Measurements from ENCODE around the gene PRPF8.

PRPF8 gene

DNA sequence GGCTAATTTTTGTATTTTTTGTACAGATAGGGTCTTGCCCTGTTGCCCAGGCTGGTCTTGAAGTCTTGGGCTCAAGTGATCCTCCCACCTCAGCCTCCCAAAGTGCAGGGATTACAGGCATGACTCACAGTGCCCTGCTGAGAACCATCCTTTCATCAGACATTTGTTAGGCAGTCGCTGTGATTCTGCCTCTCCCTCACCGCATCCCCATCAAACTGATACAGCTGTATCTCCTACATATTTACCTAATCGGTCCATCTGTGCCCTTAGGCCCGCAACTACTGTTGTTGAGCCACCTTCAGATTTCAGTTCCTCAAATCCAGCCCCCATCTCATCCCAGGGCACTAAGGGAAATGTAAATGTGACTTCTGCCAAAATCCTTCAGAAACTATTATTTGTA lies 54.0 kb downstream of the PRPF8 start:
- TF ChIP-seq, protein P1, sequence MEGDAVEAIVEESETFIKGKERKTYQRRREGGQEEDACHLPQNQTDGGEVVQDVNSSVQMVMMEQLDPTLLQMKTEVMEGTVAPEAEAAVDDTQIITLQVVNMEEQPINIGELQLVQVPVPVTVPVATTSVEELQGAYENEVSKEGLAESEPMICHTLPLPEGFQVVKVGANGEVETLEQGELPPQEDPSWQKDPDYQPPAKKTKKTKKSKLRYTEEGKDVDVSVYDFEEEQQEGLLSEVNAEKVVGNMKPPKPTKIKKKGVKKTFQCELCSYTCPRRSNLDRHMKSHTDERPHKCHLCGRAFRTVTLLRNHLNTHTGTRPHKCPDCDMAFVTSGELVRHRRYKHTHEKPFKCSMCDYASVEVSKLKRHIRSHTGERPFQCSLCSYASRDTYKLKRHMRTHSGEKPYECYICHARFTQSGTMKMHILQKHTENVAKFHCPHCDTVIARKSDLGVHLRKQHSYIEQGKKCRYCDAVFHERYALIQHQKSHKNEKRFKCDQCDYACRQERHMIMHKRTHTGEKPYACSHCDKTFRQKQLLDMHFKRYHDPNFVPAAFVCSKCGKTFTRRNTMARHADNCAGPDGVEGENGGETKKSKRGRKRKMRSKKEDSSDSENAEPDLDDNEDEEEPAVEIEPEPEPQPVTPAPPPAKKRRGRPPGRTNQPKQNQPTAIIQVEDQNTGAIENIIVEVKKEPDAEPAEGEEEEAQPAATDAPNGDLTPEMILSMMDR (IDR thresholded peaks at IDR 0.05), result no peak
- H3K27ac ChIP-seq, result no peak overlapping the region

DNA sequence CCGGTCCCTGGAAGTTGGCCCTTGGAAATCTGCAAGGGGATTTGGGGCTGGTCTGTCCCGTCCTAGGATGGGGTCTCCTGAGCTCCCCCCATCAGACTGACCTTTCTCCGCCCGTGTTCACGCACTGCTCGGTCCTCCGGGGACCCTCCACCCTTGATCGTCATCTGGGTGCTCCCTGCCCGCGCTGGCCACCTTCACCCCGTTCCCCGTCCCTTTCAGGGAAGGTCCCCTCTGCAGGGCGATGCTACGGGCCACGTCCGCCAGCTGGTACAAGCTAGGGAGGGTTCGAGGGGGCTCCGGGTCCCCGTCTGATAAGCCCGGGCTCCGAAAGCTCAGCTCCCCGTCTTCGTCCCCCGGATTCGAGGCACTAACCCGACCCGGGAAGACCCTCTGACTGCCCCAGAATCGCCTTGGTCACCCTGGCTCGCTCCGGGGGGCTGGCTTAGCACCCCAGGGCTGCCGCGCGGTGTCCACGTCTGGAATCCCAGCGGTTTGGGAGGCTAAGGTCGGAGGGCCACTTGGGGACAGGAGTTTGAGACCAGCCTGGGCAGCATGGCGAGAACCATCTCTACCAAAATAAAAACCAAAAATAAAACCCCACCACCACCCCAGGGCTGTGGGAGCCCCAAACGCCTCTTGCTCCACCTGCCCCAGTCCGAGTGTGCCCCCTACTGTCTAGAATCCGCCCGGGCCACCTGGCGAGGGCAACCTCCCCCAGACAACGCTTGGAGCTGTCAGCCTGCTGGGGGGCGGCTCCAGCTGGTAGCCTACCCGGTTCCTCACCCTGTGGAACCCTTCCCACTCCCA lies 55.0 kb downstream of the PRPF8 start:
- peak overlapping the region; percentile 82 for H3K4me3 ChIP-seq
- peak overlapping the region; percentile 94 to 95 for H3K27ac ChIP-seq
- DNase-seq (ENCODE audit: low spot score), result peak; percentile 80
- TF ChIP-seq, protein P1 (IDR thresholded peaks at IDR 0.05), result no peak

More for the DNA sequence above, 54.0 kb downstream of the PRPF8 start:
- no peak for DNase-seq (ENCODE audit: low spot score)
- no peak overlapping the region for H3K4me3 ChIP-seq

DNA sequence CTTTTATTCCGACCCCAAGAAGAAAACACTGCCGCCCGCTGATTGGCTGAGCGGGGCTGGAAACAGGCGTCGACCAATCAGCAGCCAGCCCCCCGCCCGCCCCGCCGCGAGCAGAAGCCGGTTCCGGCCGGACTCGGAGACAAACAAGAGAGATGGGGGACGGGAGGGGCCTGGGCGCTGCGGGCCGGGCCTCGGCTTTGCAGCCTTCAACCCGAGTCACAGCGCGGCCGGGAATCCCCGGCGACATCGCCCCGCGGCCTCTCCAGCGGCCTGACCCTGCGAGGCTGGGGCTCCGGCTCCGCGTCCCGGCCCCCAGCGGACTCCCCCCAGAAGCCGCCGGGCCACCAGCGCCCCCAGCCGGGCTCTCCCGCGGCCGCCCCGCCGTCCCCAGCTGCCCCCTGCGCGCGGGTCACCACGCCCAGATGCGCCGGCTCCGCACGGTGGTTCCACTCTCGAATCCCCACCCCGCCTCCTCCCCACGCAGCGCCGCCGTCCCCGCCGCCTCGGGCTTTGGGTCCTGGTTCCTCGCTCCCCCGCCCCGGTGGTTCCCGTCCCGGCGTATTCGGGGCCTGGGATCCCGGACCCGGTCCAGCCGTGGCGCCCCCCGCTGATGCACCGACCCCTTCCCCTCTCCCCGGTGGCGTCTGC lies 55.7 kb downstream of the PRPF8 start:
- H3K27ac ChIP-seq, result peak overlapping the region; percentile 94 to 95
- H3K4me3 ChIP-seq, result peak overlapping the region; percentile 82
- TF ChIP-seq, protein P1 (IDR thresholded peaks at IDR 0.05), result peak; percentile 27
- peak; percentile 97 for DNase-seq (ENCODE audit: low spot score)

DNA sequence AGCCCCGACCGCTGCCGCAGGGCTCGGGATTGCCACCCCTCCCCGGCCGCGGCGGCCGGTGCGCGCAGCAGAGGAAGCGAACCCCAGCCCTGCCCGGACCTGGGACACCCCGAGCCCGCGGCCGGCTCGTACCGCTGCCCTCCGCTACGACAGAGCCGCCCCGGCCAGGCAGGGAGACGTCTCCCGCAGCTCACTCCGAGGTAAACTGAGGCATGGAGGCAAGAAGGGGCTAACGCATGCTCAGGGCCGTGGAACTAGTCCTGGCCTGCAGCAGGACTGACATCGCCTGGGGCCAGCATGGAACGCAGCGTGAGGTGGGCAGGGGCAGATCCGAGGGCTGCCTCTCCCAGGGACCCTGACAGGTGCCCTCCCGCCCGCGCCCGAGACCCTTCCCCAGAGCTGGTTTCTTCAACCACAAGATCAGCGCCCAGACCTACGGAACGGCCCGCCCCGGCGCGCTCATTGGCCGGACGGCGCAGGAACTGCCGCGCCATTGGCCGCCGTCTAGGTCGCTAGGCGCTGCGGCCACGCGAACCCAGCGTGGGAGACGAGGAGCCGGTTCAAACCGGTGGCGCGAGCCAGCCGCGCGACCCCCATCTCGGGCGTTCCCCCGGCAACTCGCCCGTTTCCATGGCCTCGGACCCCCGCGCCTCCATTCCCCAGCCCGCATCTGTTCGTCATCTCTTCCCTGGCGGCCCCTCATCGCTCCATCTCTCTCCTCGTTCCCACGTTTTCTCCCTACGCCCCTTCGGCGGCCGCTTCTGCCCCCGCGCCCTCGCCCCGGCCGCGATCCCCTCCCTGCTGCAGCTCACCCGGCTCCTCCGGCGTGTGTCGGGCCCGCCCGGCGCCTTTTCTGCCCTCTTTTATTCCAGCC lies 56.4 kb downstream of the PRPF8 start, which contains the start of gene SLC43A2:
Gene SLC43A2, minus strand, starts transcription at position 853 of the 874 bp plus-strand sequence. CDS start 960 bp downstream, outside the sequence.
- TF ChIP-seq, protein P1 (IDR thresholded peaks at IDR 0.05), result no peak
- Histone ChIP-seq H3K4me3 (peak within 1 kb of the TSS; percentile 82), H3K27ac (peak within 1 kb of the TSS; percentile 94 to 95)
- DNase-seq (ENCODE audit: low spot score), result peak; percentile 82

DNA sequence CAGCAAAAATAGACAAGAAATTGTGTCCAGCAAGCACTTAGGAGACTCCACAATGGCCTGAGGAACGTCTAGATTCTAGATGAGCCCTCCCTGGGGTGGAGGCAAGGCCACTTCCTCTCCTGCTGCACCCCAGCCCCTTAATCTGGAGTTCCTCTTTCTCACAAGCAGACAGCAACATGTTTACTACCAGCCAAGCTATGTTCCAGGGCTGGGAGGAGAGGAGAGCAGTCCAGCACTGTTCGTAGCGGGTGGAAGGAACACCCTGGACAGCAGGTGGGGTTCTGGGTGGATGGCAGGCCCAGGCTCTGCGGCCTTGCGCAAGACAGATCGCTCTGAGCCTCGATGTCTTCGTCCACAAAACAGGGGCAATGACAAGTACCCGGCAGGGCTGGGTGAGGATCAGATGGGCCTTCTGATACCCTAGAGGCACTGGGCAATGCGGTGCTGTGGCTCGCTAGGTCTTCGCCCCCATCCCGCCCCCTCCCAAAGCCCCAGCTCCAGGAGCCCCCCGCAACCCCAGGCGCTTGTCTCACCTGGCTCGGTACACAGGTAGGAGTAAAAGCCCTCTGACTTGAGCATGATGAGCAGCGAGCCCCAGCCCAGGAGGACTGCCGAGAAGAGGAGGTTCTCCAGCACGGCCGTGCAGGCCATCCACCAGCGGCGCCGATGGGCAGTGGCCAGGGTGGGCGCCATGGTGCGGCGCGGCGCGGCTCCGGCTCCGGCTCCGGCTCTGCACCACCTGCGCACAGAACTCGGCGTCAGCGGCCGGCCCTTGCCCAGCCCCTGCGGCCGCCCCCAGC lies 57.3 kb downstream of the PRPF8 start:
- Histone ChIP-seq H3K27ac (peak overlapping the region; percentile 94 to 95), H3K4me3 (peak overlapping the region; percentile 82)
- TF ChIP-seq, protein P1 (IDR thresholded peaks at IDR 0.05), result no peak
- DNase-seq (ENCODE audit: low spot score), result peak; percentile 76

DNA sequence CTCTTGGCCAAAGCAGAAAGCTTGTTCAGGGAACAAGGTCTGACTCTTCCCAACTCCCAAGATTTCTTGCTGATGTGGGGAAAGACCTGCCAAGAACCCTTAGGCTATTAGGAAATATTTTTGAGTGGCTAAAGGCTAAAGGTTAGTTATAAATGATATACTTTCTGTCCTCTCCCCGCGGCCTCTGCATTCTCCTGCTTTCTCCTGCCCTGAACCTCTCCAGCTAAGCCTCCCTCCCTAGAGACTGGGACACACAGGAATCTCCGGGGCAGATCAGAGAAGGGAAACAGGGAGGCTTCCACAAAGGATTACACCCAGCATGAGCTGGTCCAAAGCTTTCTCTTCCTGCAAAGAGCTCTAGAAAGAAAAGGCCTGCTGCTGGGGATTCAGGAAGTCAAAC lies 58.3 kb downstream of the PRPF8 start:
- H3K27ac ChIP-seq, result peak overlapping the region in 1 of 2 donors; percentile 94
- no peak for DNase-seq (ENCODE audit: low spot score)
- H3K4me3 ChIP-seq, result peak overlapping the region; percentile 82

More for the DNA sequence above, 58.3 kb downstream of the PRPF8 start:
- TF ChIP-seq, protein P1 (IDR thresholded peaks at IDR 0.05), result no peak

All from coronary artery (tissue), 2 donors.